Cardiac muscle cell (in vitro differentiated cells and primary cell): ENCODE data around the gene SEMA5A. TPM values are rescaled to one million over a fixed set of nuclear protein-coding genes. Genes with fewer than 3 reads are reported as not detected.
A peak's percentile ranks its signal among the peaks of the same experiment; 100 is the strongest.

Experiments used
- DNase-seq, 2 donors: peaks; one replicate each; pipeline versions ENCODE4 v3.0.0 to v3.0.0-alpha.2; 2010 to 2017; ENCODE audit warnings: low read depth in 1 of 2, low spot score in 1 of 2
- H3K27ac ChIP-seq: fragments of 200-600 bp; sonication (generic); 2 replicates; pipeline ENCODE4 v1.5.1; 2016
- H3K27me3 ChIP-seq: fragments of 200-600 bp; sonication (generic); 2 replicates; pipeline ENCODE4 v1.6.0; 2016; ENCODE audit warnings: control low read depth
- H3K36me3 ChIP-seq: fragments of 200-600 bp; sonication (generic); 2 replicates; pipeline ENCODE4 v1.5.1; 2016; ENCODE audit warnings: control low read depth
- H3K4me1 ChIP-seq: fragments of 200-600 bp; sonication (generic); 2 replicates; pipeline ENCODE4 v1.8.1; 2017; ENCODE audit warnings: low read depth, mild to moderate bottlenecking, mixed run types
- H3K4me3 ChIP-seq: fragments of 200-600 bp; sonication (generic); 2 replicates; pipeline ENCODE4 v1.5.1; 2016; ENCODE audit warnings: mild to moderate bottlenecking
- H3K9me3 ChIP-seq: fragments of 200-600 bp; sonication (generic); 2 replicates; pipeline ENCODE4 v1.5.1; 2017; ENCODE audit warnings: low read depth, mild to moderate bottlenecking, control low read depth
- polyA plus RNA-seq: library from polyadenylated mRNA; unstranded; fragments of >200 nt; fragmentation: Nextera tagmentation; extraction: Ambion mirVana; gene quantifications from 2 replicates; pipeline ENCODE4 v1.2.1, GENCODE V29; 2016
- total RNA-seq: library from RNA; depleted of rRNA; stranded (reverse); fragments of >200 nt; gene quantifications from 2 replicates; pipeline ENCODE4 v1.2.3, GENCODE V29; 2016
- TF ChIP-seq, protein P1 (sequence below): IDR thresholded peaks from 2 replicates; pipeline ENCODE4 v1.5.1; 2012; ENCODE audit warnings: low read depth, mild to moderate bottlenecking, low read length

The SEMA5A gene
- total and polyA plus RNA-seq, 2 experiments from 2014 or later = 15.7 to 16.6 TPM

DNA sequence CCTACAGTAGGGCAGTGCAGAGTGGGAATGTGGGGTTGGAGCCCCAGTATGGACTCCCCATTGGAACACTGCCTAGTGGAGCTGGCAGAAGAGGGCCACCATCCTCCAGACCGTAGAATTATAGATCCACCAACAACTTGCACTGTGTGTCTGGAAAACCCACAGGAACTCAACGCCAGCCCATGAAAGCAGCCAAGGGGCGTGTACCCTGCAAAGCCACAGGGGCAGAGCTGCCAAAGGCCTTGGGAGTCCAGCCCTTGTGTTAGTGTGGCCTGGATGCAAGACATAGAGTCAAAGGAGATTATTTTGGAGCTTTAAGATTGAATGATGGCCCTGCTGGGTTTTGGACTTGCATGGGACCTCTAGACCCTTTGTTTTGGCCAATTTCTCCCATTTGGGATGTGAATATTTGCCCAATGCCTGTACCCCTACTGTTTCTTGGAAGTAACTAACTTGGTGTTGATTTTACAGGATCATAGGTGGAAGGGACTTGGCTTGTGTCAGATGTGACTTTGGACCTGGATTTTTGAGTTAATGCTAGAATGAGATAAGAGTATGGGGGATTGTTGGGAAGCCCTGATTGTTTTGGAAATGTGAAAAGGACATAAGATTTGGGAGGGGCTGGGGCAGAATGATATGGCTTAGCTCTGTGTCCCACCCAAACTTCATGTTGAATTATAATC lies 266.8 kb downstream of the SEMA5A start:
- no peaks in the 10 kb centered on the region for H3K27me3 ChIP-seq

DNA sequence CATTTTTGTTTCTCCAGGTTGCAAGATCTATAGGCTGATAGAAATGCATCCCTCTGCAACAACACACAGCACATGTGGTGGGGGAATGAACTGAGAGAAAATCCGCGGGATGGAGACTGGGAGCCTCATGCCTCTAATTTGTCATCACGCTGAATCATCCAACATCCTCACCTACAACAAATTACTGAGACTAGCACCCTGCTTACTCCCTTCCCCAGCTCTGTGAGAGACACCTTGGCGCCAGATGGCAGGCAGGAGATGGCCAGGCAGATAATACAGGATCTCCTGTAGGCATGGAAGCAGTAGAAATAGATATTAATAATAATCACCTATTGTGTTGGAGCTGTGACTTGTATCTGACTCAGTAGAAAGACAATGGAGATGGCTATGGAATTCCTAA lies 276.9 kb downstream of the SEMA5A start:
- Histone ChIP-seq H3K27me3 (no peaks in the 10 kb centered on the region), H3K4me3 (no peak overlapping the region), H3K9me3 (no peaks in the 10 kb centered on the region), H3K27ac (no peak overlapping the region), H3K4me1 (peaks cover 3% of the 10 kb centered on the region), H3K36me3 (no peaks in the 10 kb centered on the region)
- no peak for DNase-seq
- TF ChIP-seq, protein P1, sequence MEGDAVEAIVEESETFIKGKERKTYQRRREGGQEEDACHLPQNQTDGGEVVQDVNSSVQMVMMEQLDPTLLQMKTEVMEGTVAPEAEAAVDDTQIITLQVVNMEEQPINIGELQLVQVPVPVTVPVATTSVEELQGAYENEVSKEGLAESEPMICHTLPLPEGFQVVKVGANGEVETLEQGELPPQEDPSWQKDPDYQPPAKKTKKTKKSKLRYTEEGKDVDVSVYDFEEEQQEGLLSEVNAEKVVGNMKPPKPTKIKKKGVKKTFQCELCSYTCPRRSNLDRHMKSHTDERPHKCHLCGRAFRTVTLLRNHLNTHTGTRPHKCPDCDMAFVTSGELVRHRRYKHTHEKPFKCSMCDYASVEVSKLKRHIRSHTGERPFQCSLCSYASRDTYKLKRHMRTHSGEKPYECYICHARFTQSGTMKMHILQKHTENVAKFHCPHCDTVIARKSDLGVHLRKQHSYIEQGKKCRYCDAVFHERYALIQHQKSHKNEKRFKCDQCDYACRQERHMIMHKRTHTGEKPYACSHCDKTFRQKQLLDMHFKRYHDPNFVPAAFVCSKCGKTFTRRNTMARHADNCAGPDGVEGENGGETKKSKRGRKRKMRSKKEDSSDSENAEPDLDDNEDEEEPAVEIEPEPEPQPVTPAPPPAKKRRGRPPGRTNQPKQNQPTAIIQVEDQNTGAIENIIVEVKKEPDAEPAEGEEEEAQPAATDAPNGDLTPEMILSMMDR = no peak

More for the DNA sequence above, 266.8 kb downstream of the SEMA5A start:
- Histone ChIP-seq H3K4me1 (peaks cover 1% of the 10 kb centered on the region), H3K9me3 (no peaks in the 10 kb centered on the region), H3K36me3 (no peaks in the 10 kb centered on the region), H3K4me3 (no peak overlapping the region), H3K27ac (no peak overlapping the region)
- DNase-seq = no peak
- TF ChIP-seq, protein P1 = no peak

DNA sequence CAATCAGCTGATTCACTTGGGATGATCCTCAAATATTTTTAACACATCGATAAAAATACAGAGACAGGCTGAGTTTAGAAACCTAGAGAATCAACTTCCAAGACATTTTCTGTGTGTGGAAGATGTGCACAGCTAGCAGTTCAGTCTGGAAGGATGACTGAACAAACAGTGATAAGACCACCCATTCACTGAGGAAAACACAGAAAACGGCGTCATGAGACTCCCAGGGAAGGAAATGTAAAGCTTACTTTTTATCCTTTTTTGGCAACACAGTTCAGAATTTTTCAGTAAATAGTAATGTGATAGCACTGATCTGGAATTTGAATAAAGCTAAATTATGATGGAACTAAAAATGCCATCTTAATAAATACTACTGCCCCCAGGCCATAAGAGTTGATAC lies 277.6 kb downstream of the SEMA5A start:
- Histone ChIP-seq H3K27me3 (no peaks in the 10 kb centered on the region), H3K4me1 (peaks cover 3% of the 10 kb centered on the region), H3K27ac (no peak overlapping the region), H3K4me3 (no peak overlapping the region), H3K36me3 (no peaks in the 10 kb centered on the region), H3K9me3 (no peaks in the 10 kb centered on the region)
- peak in 1 of 2 donors; percentile 16 for DNase-seq
- TF ChIP-seq, protein P1 = no peak

DNA sequence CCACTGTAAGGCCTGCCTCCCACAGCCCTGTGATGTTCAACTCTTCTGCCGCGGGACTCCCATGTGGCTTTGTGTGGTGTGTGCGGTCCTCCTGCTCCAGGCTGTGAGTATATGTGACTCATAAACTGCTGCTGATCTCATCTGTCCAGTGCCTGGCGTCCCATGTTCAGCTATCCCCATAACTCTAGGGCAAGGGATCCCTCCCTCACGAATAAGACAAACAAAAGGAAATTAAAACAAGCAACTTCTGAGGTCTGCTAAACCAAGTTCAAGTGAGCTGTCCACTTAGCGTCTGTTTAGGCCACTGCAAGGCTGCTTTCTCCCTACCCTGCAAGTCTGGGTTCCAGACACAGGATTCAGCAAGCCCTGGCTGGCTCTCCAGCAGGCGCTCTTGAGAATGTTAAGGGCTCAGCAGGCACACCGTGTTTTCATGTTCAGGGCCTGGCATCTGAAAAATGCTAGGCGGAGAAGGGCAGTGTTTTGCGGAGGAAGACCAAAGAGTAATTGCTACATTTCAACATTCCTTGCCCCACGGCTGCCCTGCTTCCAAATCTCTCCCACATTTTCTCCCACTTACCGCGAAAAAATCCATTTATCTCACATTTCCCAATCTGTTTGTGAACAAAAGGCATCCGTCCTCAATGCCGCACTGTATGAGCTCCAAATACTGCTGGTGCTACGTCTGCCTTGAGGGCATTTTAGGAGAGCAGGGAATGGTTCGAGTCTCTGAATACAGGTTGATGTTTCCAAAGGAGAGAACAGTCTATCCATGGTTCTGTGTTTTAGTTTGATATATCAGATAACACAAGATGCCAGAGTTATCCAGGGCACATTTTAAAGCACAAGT lies 280.2 kb downstream of the SEMA5A start:
- Histone ChIP-seq H3K4me3 (no peak overlapping the region), H3K4me1 (peaks cover 3% of the 10 kb centered on the region), H3K27me3 (no peaks in the 10 kb centered on the region), H3K9me3 (no peaks in the 10 kb centered on the region), H3K27ac (peak overlapping the region; percentile 66), H3K36me3 (no peaks in the 10 kb centered on the region)
- TF ChIP-seq, protein P1 = no peak
- peak; percentile 75 to 77 for DNase-seq

DNA sequence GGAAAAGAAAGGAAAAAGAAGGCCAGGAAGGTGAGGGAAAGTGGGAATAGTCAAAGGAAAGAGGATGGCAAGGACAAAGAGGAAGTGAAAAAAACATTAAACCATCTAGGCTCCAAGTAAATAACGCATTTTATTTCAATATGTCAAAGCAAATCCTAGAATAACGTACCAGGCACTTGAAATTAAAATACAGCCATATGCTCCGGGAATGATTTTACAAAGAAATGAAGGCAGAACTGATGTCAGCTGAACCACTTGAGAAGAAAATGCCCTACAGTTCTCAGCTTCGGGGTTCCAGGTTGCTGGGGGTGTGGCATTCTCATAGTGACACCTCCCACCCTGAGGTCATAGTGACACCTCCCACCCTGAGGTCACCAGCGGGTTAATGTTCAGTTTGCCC lies 281.6 kb downstream of the SEMA5A start:
- H3K4me1 ChIP-seq = peaks cover 3% of the 10 kb centered on the region
- no peak for DNase-seq
- no peak overlapping the region for H3K4me3 ChIP-seq
- no peaks in the 10 kb centered on the region for H3K36me3 ChIP-seq
- H3K27me3 ChIP-seq = no peaks in the 10 kb centered on the region
- H3K9me3 ChIP-seq = no peaks in the 10 kb centered on the region
- no peak overlapping the region for H3K27ac ChIP-seq
- TF ChIP-seq, protein P1 = no peak
